ENCODE results near the gene DNAH2.

Gene DNAH2

GRCh38 chr17:7703584-7704479 lies 13.7 kb upstream of the DNAH2 start:
- DNase-seq, result no peak

- DNase-seq, result no peak
Measured at GRCh38 chr17:7704601-7705268, 12.8 kb upstream of the DNAH2 start, which contains the start of gene EFNB3. Gene EFNB3, plus strand, starts transcription at chr17:7705202. Its CDS starts 397 bp downstream, at chr17:7705599.

GRCh38 chr17:7705269-7706255 lies 12.0 kb upstream of the DNAH2 start:
- DNase-seq, result no peak

GRCh38 chr17:7706631-7707354 lies 10.8 kb upstream of the DNAH2 start:
- DNase-seq, result no peak

DNA sequence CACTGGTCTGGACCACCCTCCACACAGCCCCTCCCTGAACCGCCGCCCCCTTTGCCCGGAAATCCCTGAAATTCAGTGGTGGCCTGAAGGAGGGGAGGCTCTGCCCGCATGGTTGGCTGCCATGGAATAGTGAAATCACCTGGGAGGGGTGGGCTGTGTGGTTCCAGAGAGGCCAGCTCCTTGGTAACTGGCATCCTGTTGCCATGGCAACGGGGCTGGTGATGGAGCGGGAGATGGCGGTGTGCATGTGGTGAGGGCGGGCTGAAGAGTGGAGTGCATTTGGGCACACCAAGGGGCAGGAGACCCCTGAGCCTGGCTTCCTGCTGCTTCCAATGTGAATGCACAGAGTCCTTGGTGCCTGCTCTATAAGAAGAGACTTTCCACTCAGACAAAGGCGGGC lies 10.1 kb upstream of the DNAH2 start:
- no peak for DNase-seq

DNA sequence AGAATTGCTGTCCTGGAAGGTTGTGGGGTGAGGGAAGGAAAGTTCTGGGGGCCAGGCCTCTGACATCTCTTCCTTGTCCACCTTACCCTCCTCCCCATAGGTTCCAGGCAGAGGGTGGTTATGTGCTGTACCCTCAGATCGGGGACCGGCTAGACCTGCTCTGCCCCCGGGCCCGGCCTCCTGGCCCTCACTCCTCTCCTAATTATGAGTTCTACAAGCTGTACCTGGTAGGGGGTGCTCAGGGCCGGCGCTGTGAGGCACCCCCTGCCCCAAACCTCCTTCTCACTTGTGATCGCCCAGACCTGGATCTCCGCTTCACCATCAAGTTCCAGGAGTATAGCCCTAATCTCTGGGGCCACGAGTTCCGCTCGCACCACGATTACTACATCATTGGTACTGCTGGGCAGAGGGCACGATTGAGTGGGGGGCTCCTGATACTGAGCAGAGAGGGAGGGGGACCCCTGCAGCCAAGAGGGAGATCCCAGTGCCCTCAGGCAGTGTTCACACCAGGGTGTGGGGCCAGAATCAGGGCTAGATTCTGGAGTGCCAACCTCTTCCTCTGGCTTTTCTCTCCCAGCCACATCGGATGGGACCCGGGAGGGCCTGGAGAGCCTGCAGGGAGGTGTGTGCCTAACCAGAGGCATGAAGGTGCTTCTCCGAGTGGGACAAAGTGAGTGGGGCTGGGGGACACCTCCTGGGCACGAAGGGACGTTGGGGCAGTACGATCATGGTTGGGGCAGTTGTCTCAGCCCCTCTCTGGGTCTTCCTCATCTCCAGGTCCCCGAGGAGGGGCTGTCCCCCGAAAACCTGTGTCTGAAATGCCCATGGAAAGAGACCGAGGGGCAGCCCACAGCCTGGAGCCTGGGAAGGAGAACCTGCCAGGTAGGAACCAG lies 9.4 kb upstream of the DNAH2 start:
- DNase-seq, result no peak

DNA sequence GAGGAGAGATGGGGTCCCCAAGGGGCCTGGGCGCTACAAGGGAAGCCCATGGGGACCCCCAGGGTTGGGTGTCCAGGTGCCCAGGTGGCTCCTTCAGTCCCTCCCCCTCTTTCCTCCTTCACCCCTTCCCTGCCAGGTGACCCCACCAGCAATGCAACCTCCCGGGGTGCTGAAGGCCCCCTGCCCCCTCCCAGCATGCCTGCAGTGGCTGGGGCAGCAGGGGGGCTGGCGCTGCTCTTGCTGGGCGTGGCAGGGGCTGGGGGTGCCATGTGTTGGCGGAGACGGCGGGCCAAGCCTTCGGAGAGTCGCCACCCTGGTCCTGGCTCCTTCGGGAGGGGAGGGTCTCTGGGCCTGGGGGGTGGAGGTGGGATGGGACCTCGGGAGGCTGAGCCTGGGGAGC lies 8.5 kb upstream of the DNAH2 start:
- DNase-seq, result no peak

DNA sequence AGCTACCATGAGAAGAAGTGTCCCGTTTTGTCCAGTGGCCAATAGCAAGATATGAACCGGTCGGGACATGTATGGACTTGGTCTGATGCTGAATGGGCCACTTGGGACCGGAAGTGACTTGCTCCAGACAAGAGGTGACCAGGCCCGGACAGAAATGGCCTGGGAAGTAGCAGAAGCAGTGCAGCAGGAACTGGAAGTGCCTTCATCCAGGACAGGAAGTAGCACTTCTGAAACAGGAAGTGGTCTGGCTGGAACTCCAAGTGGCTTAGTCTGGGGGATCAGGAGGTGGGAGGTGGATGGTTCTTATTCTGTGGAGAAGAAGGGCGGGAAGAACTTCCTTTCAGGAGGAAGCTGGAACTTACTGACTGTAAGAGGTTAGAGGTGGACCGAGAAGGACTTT lies 7.2 kb upstream of the DNAH2 start:
- DNase-seq, result peak in 1 of 3 donors; percentile 49

GRCh38 chr17:7711051-7711755 lies 6.3 kb upstream of the DNAH2 start:
- peak; percentile 47 to 64 (median 64) for DNase-seq

- no peak for DNase-seq
Measured at GRCh38 chr17:7712111-7712771, 5.3 kb upstream of the DNAH2 start.

DNA sequence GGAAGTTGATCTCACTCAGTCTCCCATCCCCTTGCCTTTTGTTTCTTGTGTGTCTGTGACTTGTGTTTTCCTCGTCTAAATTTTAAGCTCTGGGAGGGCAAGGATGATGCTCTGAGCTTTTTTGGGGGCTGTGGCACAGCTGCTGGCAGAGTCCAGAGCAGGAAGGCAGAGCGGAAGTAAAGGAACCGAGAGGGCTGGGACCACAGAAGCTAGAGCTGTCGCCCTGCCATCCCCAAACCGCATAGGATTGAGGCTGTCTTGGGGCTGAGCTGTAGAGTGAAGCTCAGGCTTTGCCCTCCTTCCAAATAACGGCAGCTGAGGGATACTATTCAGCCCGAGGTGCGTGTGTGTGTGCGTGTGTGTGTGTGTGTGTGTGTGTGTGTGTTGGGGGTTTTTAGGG lies 3.8 kb upstream of the DNAH2 start:
- no peak for DNase-seq

DNA sequence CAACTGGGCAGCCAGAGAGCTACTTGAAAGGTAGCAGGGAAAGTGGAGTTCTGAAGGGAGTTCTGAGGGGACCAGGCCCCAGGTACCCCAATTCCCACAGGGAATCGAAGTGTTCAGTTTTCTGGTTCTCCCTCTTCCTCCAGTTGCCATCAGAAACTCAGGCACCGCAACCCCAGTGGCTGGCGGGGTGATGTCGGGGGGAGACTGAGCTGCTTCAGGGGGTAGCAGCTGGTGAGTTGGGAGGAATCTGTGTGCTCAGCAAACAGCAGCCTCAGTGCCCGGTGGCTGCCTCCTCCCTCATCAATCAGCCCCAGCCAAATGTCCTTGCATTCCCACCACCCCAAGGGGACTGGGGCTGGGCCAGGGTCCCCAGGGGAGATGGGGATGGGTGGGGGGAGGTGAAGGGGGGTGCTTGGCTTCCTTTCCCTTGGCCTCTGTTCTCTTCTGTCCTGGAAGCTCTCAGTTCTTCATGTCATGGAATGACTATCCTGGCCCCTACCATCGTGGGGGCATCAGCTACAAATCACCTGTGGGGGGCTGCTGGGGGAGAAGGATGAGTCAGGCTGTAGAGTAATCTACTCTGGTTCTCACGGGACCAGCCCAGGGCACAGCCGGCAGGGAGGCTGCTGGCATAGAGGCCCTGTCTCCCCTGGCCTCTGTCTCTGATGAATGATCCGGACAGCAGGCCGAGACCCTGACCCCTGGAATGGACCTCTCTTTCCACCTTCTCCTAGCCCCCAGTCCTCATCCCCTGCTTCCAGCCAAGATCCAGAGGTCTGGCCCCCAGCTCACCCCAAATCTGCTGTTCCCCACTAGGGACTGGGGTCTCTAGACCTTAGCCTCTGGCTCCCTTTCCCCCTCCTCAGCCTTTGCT lies 2.6 kb upstream of the DNAH2 start:
- no peak for DNase-seq

GRCh38 chr17:7715936-7716886 lies 1.3 kb upstream of the DNAH2 start:
- no peak for DNase-seq

DNA sequence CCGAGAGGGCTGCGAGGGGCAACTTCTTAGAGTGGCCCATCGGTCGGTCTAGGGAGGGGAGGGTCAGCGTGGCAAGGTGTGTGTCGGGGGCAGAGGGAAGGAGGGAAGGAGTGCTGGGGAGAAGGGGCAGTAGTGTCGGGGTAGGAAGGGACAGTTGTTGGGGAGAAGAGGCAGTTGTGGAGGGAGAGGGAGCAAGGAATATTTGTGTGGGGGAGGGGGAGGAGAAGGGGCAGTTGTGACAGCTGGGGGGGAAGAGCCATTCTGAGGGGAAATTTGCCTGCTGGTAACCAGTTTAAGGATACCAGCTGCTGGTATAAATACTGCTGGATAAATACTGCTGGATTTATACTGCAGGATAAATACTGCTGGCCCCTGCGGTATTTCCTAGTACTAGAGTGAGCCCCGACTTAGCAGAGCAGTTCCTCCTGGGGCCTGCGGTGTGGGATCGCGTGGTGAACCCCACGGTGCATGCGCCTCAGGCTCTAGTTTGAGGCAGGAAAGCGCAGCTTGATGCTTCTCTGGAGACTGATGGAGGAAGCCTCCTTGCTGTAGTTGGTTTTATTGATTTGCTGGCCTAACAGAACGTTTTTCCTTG lies 309 bp downstream of the DNAH2 start:
- DNase-seq, result peak in 2 of 3 donors; percentile 50 to 57

GRCh38 chr17:7719661-7720060 lies 2.1 kb downstream of the DNAH2 start:
- DNase-seq, result no peak

DNA sequence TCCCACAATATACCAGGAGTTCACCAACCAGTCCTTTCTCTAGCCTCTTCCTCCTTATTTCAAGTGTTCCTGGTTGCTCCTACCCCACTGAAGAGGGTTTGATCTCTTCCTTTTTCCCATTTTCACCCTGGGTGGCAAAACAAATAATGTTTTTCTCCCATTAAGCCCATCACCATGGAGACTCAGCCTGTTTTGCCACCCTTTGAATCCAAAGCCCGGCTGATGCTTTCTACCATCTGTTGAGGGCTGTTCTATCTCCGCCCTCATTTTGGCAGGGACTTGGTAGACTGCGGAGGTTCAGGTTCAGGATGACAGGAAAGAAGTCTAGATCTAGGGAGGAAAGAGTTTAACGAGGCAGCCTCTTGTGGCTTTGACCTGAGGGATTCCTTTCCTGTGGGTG lies 2.6 kb downstream of the DNAH2 start:
- no peak for DNase-seq

- peak in 1 of 3 donors; percentile 41 for DNase-seq
Measured at GRCh38 chr17:7721612-7722011, 4.1 kb downstream of the DNAH2 start.

Data from suppressor macrophage treated with lipopolysaccharide for 1 hour (primary cell).